HEK293 (cell line): ENCODE data around the gene FAM107A.

Experiments
- CTCF ChIA-PET: fragments of 350-600 bp; formaldehyde crosslinking; extraction: SDS; loops from one replicate; lab custom pipeline; 2021; ENCODE audit warnings: antibody characterized with exemption; lab: Yijun Ruan, JAX
- POLR2A ChIA-PET: fragments of 300-600 bp; formaldehyde crosslinking; extraction: SDS; loops from one replicate; lab custom pipeline; 2020; ENCODE audit warnings: antibody characterized with exemption, inconsistent platforms; lab: Yijun Ruan, JAX
- H3K27ac ChIP-seq: fragments of 200-500 bp; sonication (Bioruptor generic); 2 replicates; pipeline ENCODE4 v1.5.1; 2014; ENCODE audit warnings: low read depth, low read length, control low read depth, inconsistent platforms; ENCODE audit errors: extremely low read depth
- H3K36me3 ChIP-seq, 2 experiments: fragments of 200-500 bp in 1 of 2; sonication (Bioruptor generic) in 1 of 2; 1 replicate in 1 of 2; 2 replicates in 1 of 2; pipeline ENCODE4 v1.5.1; 2014 to 2017; ENCODE audit warnings: inconsistent platforms in 2 of 2, low read length in 2 of 2; ENCODE audit not compliant: control insufficient read depth in 2 of 2, insufficient read depth in 1 of 2
- H3K4me1 ChIP-seq: fragments of 200-500 bp; sonication (Bioruptor generic); 2 replicates; pipeline ENCODE4 v1.5.1; 2014; ENCODE audit warnings: mild to moderate bottlenecking, low read length, inconsistent platforms; ENCODE audit not compliant: control insufficient read depth, insufficient read depth
- H3K4me3 ChIP-seq: 2 replicates; pipeline ENCODE4 v1.5.1; 2011; ENCODE audit warnings: low read depth, mild to moderate bottlenecking, control low read depth, low read length, moderate library complexity
- H3K9me3 ChIP-seq: fragments of 200-500 bp; sonication (Bioruptor generic); 2 replicates; pipeline ENCODE4 v1.5.1; 2014; ENCODE audit warnings: low read depth, low read length, inconsistent platforms; ENCODE audit not compliant: control insufficient read depth, insufficient read depth
- BCL11B ChIP-seq: fragments of 450-650 bp; formaldehyde crosslinking; IDR thresholded peaks from 2 replicates; pipeline ENCODE4 v1.5.1; 2016; ENCODE audit warnings: low read depth, missing biosample characterization, missing genetic modification characterization
- GLIS1 ChIP-seq: fragments of 450-650 bp; formaldehyde crosslinking; IDR thresholded peaks from 2 replicates; pipeline ENCODE4 v1.5.1; 2016; ENCODE audit warnings: missing biosample characterization, missing genetic modification characterization
- KLF17 ChIP-seq: fragments of 450-650 bp; formaldehyde crosslinking; IDR thresholded peaks from 2 replicates; pipeline ENCODE4 v1.5.1; 2016; ENCODE audit warnings: missing biosample characterization, missing genetic modification characterization
- KLF7 ChIP-seq: fragments of 450-650 bp; formaldehyde crosslinking; IDR thresholded peaks from 2 replicates; pipeline ENCODE4 v1.5.1; 2016; ENCODE audit warnings: missing biosample characterization, missing genetic modification characterization, borderline replicate concordance
- MZF1 ChIP-seq: fragments of 450-650 bp; formaldehyde crosslinking; IDR thresholded peaks from 2 replicates; pipeline ENCODE4 v1.5.1; 2017; ENCODE audit warnings: missing biosample characterization, missing genetic modification characterization, borderline replicate concordance
- PBX3 ChIP-seq: sonication (generic); formaldehyde crosslinking; IDR thresholded peaks from 2 replicates; pipeline ENCODE4 v1.8.1; 2022; ENCODE audit warnings: mild to moderate bottlenecking, moderate library complexity, missing genetic modification reagents
- PRDM6 ChIP-seq: fragments of 450-650 bp; formaldehyde crosslinking; IDR thresholded peaks from 2 replicates; pipeline ENCODE4 v1.5.1; 2017; ENCODE audit warnings: missing biosample characterization, missing genetic modification characterization
- RBAK ChIP-seq: fragments of 450-650 bp; formaldehyde crosslinking; IDR thresholded peaks from 2 replicates; pipeline ENCODE4 v1.5.1; 2016; ENCODE audit warnings: missing biosample characterization, missing genetic modification characterization
- SCRT2 ChIP-seq: fragments of 450-650 bp; formaldehyde crosslinking; IDR thresholded peaks from 2 replicates; pipeline ENCODE4 v1.5.1; 2016; ENCODE audit warnings: missing biosample characterization, missing genetic modification characterization
- WT1 ChIP-seq: fragments of 450-650 bp; formaldehyde crosslinking; IDR thresholded peaks from 2 replicates; pipeline ENCODE4 v1.5.1; 2016; ENCODE audit warnings: missing biosample characterization, missing genetic modification characterization
- ZBTB17 ChIP-seq: fragments of 450-650 bp; formaldehyde crosslinking; IDR thresholded peaks from 2 replicates; pipeline ENCODE4 v1.5.1; 2016; ENCODE audit warnings: missing biosample characterization, missing genetic modification characterization
- ZBTB21 ChIP-seq: fragments of 450-650 bp; formaldehyde crosslinking; IDR thresholded peaks from 2 replicates; pipeline ENCODE4 v1.5.1; 2017; ENCODE audit warnings: missing biosample characterization, missing genetic modification characterization
- ZBTB6 ChIP-seq: fragments of 450-650 bp; formaldehyde crosslinking; IDR thresholded peaks from 2 replicates; pipeline ENCODE4 v1.5.1; 2017; ENCODE audit warnings: missing biosample characterization, missing genetic modification characterization
- ZBTB8A ChIP-seq: fragments of 450-650 bp; formaldehyde crosslinking; IDR thresholded peaks from 2 replicates; pipeline ENCODE4 v1.5.1; 2016; ENCODE audit warnings: missing biosample characterization, missing genetic modification characterization
- ZIC2 ChIP-seq: fragments of 450-650 bp; formaldehyde crosslinking; IDR thresholded peaks from 2 replicates; pipeline ENCODE4 v1.5.1; 2016; ENCODE audit warnings: missing biosample characterization, missing genetic modification characterization
- ZNF2 ChIP-seq: fragments of 450-650 bp; formaldehyde crosslinking; IDR thresholded peaks from 2 replicates; pipeline ENCODE4 v1.5.1; 2016; ENCODE audit warnings: missing biosample characterization, missing genetic modification characterization
- ZNF292 ChIP-seq: fragments of 450-650 bp; formaldehyde crosslinking; IDR thresholded peaks from 2 replicates; pipeline ENCODE4 v1.5.1; 2016; ENCODE audit warnings: low read depth, missing biosample characterization, missing genetic modification characterization, borderline replicate concordance
- ZNF302 ChIP-seq: fragments of 450-650 bp; formaldehyde crosslinking; IDR thresholded peaks from 2 replicates; pipeline ENCODE4 v1.5.1; 2016; ENCODE audit warnings: missing biosample characterization, missing genetic modification characterization, low read depth
- ZNF394 ChIP-seq: fragments of 450-650 bp; formaldehyde crosslinking; IDR thresholded peaks from 2 replicates; pipeline ENCODE4 v1.5.1; 2016; ENCODE audit warnings: missing biosample characterization, missing genetic modification characterization, mild to moderate bottlenecking, moderate library complexity, borderline replicate concordance
- ZNF48 ChIP-seq: fragments of 450-650 bp; formaldehyde crosslinking; IDR thresholded peaks from 2 replicates; pipeline ENCODE4 v1.5.1; 2016; ENCODE audit warnings: missing biosample characterization, missing genetic modification characterization
- ZNF529 ChIP-seq: fragments of 450-650 bp; formaldehyde crosslinking; IDR thresholded peaks from 2 replicates; pipeline ENCODE4 v1.5.1; 2017; ENCODE audit warnings: missing genetic modification characterization, missing biosample characterization; ENCODE audit not compliant: insufficient replicate concordance
- ZNF560 ChIP-seq: fragments of 450-650 bp; formaldehyde crosslinking; IDR thresholded peaks from 2 replicates; pipeline ENCODE4 v1.5.1; 2017; ENCODE audit warnings: missing biosample characterization, missing genetic modification characterization, borderline replicate concordance
- ZNF645 ChIP-seq: fragments of 450-650 bp; formaldehyde crosslinking; IDR thresholded peaks from 2 replicates; pipeline ENCODE4; 2016; ENCODE audit warnings: missing biosample characterization, missing genetic modification characterization
- ZNF654 ChIP-seq: fragments of 450-650 bp; formaldehyde crosslinking; IDR thresholded peaks from 2 replicates; pipeline ENCODE4 v1.5.1; 2016; ENCODE audit warnings: low read depth, missing biosample characterization, missing genetic modification characterization
- ZNF664 ChIP-seq: fragments of 450-650 bp; formaldehyde crosslinking; IDR thresholded peaks from 2 replicates; pipeline ENCODE4 v1.5.1; 2016; ENCODE audit warnings: missing biosample characterization, missing genetic modification characterization
- ZNF692 ChIP-seq: fragments of 450-650 bp; formaldehyde crosslinking; IDR thresholded peaks from 2 replicates; pipeline ENCODE4 v1.5.1; 2016; ENCODE audit warnings: missing biosample characterization, missing genetic modification characterization

Gene FAM107A

GRCh38 chr3:58539626-58540025, 37.6 kb downstream of the FAM107A start:
- Histone ChIP-seq H3K4me1 (no peaks in the 10 kb centered on the region), H3K4me3 (no peak overlapping the region), H3K36me3 (no peaks in the 10 kb centered on the region), H3K9me3 (no peaks in the 10 kb centered on the region), H3K27ac (no peak overlapping the region)
- ChIA-PET CTCF (interaction anchor here (0.6 to 0.9 kb wide), 2 partner anchors 29 to 205 kb away, joined by 3 to 4 read pairs; no protein-coding TSS in a partner anchor), POLR2A (no interaction called here)
- TF ChIP-seq ZNF664 (tag by site-specific recombination): no peak
- no peak for TF ChIP-seq ZNF2 (tag by site-specific recombination)
- TF ChIP-seq ZNF48 (tag by site-specific recombination): no peak
- no peak for TF ChIP-seq KLF7
- TF ChIP-seq PBX3 (CRISPR knock-in tag): no peak
- no peak for TF ChIP-seq PRDM6
- TF ChIP-seq ZNF654 (tag by site-specific recombination): no peak
- TF ChIP-seq ZBTB8A (tag by site-specific recombination): no peak
- no peak for TF ChIP-seq ZBTB21 (tag by site-specific recombination)
- TF ChIP-seq ZNF529 (tag by site-specific recombination): no peak
- no peak for TF ChIP-seq ZNF394 (tag by site-specific recombination)
- TF ChIP-seq ZIC2: no peak
- no peak for TF ChIP-seq SCRT2 (tag by site-specific recombination)
- no peak for TF ChIP-seq ZBTB17
- no peak for TF ChIP-seq KLF17
- no peak for TF ChIP-seq ZNF292 (tag by site-specific recombination)
- TF ChIP-seq WT1 (tag by site-specific recombination): no peak
- no peak for TF ChIP-seq ZBTB6 (tag by site-specific recombination)
- TF ChIP-seq RBAK (tag by site-specific recombination): no peak
- no peak for TF ChIP-seq BCL11B (tag by site-specific recombination)

GRCh38 chr3:58537412-58538301, 39.5 kb downstream of the FAM107A start:
- H3K4me3 ChIP-seq: no peak overlapping the region
- no peaks in the 10 kb centered on the region for H3K9me3 ChIP-seq
- H3K27ac ChIP-seq: no peak overlapping the region
- no peaks in the 10 kb centered on the region for H3K4me1 ChIP-seq
- ChIA-PET POLR2A (no interaction called here), CTCF (interaction anchor here (0.7 to 1.8 kb wide), 3 partner anchors 9 to 217 kb away, joined by 3 to 14 read pairs (median 4); no protein-coding TSS in a partner anchor)
- no peaks in the 10 kb centered on the region for H3K36me3 ChIP-seq
- no peak for TF ChIP-seq ZNF302
- no peak for TF ChIP-seq GLIS1 (tag by site-specific recombination)
- TF ChIP-seq ZNF560 (tag by site-specific recombination): no peak
- no peak for TF ChIP-seq ZNF692 (tag by site-specific recombination)
- no peak for TF ChIP-seq MZF1 (tag by site-specific recombination)
- TF ChIP-seq ZNF645 (tag by site-specific recombination): no peak
